HCEC 1CT (cell line): Measurements from ENCODE around the gene NRP2.
A peak's percentile ranks its signal among the peaks of the same experiment; 100 is the strongest.

ENCODE experiments used
- DNase-seq: peaks from one replicate; pipeline ENCODE4 v3.0.0-alpha.2; 2017

NRP2 gene

DNA sequence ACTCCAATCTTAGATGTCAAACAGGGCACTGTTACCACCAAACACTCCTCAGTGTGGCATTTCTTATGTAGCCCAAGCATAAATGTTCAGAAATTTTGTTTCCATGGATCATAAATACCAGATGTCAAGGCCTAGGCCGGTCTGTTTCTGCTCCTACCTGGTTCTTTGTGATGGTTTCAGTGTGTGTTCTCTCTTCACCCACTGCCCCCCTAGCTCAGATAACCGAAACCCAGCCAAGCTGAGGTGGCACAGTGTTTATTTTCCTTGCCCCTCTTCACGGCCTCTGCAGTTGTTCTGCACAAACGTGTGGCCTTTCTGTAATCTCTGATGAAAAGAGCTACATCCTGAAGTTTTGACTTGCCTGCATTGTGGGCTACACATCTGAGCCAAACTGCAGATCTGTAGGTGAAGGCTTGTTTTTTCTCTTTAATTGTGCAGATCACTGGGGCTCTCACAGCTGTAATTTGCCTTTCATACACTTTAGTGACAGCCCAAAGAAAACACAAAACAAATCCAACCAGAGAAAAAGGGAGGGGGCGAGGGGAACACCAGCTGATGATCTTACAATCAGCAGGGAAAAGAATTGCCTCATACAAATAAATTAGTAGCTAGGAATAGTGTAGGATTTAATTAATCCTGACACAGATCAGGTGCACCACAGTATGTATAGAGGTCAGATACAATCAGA lies 99.1 kb downstream of the NRP2 start:
- DNase-seq: no peak

DNA sequence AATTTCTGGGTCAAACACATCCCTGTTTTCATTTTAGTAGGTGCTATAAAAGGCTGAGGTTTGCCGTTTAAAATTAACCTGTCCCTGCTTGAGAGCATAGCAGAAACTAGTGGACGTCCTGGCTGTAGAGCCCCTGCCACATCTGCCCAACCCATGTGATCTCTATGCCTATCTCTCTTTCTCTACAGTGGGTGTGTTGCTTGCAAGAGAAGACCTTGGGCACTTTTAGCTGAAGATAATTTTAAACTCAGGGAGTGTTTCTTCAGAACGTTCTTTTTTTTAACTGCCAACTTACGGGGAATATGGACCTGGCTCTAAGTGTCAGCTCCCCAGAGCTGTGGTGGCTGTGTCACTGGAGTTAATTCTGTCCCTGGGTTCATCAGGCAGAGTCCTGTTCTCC lies 100.6 kb downstream of the NRP2 start:
- no peak for DNase-seq

DNA sequence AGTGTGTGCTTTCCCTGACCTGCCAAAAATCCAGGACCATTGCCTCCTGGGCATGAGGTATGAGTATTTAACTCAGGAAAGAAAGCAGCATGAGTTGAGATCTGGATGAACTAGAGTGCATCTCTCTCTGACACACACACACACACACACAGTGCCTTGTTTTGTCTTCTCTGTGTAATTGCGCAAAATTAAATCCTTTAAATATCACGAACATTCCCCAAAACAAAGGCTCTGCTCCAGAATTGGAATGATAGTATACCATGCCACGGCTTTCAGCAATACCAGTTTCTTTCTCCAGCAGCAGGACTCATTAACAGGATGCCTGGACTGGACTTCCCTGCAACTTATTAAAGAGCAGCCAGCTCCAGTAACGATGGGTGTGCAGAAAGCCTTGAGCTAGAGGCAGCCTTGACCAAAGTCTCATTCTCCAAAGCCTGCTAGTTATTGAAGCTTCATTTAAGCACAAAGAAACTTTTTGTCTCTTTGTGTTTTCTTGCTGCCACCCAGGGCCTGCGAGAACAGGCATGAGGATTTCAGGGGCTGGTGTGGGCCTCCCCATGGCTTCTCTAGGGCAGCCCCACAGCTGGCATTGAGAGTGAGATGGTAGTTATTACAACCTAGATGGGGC lies 101.7 kb downstream of the NRP2 start:
- no peak for DNase-seq

DNA sequence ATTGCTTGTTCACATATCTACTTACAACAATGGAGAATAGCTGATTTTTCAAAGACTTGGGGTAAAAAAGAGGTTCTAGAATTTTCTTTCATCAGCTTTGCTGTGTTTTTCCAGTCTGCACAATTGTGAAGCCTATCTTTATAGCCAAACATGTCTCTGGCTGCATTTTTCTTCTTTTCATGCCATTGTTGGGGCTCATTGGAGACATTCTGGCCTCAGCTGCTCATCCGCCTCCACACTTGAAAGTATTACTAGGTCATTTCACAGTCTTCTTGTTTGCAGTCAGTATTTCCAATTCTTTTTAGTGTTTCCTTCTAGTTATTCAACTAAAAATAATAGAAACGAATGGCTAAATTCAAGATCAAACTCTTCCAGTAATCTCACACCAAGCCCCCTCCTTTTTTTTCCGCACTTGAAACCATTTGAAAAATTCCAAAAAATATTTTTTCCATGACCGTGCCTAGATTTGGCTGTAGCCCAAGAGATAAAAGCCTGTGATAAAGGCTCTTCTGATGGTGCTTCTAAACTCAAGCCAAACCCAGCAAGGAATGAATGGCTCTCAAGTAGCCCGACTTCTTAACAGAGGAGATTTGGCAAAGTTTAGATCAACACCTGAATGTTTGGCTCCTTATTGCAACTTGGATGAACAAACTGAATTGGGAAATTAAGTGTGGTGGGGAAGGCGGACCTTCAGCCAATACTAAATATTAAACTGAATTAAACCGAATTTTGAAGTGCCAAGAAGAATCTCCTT lies 103.4 kb downstream of the NRP2 start:
- DNase-seq: no peak

DNA sequence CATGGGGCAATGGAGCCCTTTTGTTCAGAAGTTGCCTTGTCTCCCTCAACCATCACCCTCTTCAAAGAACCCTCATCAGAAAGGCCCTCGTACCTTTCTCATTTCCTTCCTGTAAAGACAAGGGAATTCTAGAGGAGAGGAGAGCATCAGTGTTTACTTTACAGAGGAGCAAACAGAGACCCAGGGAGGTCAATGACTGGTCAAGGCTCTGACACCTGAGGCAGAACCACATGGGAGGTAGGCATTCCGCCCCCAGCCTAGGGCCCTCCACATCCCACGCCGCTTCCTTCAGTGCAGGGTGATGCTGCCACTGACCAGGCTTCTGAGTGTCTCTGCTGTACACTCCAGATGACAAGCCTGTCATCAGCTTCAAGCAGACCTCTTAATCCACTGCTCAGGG lies 104.7 kb downstream of the NRP2 start:
- DNase-seq: no peak

DNA sequence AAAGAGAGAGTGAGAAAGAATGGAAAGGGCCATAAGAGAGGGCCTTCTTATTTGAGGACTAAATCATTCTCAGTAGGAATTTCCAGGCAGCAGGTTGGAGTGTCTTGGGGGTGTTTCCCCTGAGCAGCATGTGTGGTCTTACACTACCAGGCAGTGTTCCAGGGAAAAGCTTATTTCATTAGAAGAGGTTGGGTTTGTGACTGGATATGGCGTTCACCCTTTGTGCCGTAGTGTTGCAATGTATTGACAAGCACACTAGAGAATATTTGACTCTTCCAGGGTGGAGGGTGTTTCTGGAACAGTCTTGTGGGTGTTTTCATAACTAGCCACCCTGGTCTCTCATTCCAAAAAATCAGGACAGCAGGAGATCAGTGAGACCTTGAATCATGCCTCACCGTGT lies 105.5 kb downstream of the NRP2 start:
- DNase-seq: no peak

DNA sequence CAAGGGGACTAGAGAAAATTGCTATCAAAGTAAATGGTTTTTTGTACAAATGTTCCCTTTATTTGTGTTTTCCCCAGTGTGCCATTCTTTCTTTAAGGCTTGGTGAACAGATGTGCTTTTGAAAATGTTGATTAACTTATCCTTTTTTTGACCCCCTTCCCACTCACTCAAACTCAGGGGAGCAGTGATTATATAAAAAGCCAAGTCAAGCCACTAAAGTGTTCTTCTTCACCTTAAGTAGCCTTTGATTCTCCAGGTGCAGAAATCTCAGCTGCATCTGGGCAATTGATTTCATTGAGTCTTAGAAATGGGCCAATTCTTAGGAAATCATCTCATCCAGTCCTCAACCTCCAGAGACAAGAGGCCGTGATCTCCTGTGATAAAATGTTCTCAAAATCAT lies 107.6 kb downstream of the NRP2 start:
- no peak for DNase-seq

DNA sequence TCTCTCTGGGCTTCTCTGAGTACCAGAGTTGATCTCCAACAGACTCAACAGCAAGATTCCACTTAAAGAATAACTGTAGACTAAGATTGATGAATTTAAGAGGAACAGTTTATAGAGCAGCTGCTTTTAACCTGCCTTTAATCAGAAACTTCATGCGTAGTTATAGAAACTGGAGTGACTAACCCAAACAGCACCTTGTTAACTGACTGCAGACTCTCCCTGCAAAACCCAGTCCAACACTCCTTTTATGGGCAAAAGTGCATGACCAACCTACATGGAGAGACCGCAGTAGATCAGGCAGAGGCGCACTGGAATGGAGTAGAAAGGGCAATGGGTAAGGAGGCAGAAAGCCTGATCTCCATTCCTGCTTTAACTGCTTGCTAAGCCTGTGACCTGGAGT lies 110.6 kb downstream of the NRP2 start:
- no peak for DNase-seq

DNA sequence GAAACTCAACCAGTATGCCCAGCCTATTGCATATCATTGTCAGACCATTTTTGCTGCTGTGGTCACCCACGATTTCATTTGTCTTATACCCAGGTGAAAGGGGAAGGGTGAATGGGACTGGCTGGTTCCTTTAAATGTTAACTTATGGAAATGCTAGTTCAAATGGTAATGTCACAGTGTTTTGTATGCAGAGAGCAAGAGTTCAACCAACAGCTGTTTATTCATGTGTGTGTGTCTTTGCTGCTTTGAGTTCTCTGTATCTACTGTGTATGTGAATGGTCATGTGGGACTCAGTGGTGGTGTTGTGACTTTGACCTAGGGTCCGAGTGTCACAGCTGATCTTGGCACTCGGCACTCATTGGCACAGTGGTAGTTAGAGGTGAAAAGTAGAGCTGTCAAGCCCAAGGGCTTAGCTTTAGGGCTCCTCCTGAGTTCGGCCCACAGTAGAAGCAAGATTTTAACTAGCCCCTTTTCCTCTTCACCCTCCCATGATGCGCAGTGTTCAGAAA lies 114.6 kb downstream of the NRP2 start:
- no peak for DNase-seq

DNA sequence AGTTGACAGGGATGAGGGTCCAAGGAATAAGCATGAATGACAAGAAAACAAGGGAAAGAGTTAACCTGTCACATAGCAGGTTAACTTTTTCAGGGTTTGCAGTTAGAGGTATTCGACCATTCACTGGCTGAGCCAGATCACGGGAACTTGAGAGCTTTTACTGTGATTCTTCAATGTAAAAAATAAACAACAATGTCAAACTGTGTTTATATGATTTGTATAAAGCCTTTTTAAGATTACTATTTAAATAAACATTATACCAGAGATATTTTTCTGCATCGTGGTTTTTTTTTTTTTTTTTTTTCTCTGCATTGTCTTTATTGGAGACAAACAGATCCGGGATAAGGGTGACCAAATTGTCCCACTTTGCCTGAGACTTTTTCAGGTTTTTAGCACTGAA lies 115.6 kb downstream of the NRP2 start:
- no peak for DNase-seq

DNA sequence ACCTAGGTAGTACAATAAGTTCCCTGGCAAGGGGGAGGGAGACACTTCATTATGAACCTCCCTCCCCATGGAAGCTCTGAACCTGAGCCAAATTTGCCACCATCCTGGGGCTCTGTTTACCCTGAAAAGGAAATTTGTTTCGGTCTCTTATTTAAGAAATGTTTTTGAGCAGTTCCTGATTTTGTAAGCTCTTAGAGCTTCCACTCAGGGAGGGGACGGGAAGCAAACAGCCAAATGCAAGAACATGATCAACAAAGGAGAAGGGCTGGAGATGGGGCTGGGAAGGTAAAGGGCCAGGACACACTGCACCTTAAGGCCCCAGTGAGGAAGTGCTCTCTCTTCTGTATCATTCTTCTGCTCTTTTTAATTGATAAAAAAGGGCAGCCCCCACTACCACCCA lies 117.9 kb downstream of the NRP2 start:
- DNase-seq: no peak

DNA sequence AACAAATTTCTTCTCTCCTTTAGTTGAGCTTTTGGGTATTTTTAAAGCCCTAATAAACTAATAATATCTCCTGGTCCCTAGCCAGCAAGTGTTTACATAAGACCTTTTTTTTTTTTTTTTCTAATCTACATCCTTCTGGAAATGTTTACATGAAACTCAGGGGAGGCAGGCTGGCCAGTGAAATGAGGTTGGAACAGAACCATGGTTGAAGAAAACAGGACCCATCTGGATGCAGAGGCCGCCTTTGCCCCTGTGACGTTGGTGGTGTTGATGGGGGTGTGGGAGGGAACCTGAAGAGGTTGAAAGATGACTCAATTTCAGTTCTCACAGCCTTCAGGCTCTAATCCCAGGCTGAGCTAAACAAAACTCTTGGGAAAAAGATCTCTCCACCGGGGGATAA lies 118.5 kb downstream of the NRP2 start:
- peak; percentile 56 for DNase-seq

DNA sequence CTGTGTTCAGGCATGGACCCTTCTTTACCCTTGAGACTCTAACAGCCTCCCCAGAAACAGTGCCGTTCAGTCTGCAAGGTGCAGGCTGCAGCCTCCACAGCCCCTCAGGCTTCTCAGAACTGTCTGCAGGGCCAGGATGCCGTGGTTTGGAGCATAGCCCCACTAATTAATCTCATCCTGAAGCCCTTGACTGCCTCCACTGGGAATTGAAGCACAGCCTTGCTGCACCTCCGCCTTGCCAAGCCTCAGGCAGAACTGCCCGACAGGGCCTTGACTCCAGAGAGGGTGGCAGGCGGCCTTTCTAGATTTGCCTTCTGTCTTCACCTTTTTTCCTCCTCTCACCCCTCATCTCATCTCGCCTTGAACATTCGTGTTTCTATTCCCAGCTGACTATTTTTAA lies 119.8 kb downstream of the NRP2 start:
- DNase-seq: no peak

DNA sequence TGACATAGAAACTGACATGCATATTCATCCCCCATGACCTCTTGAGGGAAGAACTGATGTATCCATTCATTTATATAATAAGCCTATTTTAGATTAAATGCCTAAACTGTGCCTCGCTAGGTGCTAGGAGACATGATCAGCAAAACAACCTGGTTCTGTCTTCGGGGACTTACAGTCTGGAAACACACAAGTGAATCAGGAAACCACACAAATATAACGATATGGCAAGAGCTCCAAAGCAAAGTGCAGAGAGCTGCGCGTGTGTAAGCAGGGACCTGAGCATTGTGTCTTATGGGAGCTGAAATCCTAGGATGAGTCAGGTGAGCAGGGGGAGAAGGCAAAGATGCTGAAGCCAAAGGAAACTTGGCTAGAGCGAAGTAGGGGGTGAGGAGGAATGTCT lies 120.6 kb downstream of the NRP2 start:
- no peak for DNase-seq

DNA sequence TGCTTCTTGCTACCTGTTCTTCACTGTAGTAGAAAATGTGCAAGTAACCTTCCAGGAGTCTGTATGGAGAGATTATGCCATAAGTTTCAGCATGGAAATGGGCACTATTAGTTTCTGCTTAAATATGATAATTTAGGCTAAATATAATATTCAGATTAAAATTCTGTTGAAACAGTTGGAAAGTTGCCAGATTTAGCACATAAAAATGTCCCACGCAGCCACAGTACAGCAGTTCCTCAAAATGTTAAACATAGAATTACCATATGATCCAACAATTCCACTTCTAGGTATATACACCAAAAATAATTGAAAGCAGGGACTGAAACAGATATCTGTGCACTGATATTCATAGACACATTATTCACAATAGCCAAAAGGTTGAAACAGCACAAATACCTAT lies 121.2 kb downstream of the NRP2 start:
- no peak for DNase-seq

DNA sequence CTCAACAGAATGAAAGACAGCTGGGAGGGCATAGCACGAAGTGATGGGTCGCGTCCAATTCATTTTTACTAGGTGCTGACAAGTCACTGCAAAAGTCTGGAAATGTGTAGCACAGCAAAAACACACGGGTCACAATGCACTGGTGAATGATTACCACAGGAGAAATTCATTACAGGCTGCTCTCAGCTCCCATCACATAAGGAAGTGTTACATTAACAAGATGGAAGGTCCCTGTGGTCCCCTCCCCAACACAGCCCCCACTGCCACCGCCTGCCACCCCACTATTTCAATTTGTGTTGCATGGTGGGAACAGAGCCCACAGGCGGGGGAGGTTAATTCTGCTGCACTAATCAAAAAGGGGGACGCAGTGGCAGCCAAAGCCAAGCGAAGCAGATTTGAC lies 122.8 kb downstream of the NRP2 start:
- no peak for DNase-seq

DNA sequence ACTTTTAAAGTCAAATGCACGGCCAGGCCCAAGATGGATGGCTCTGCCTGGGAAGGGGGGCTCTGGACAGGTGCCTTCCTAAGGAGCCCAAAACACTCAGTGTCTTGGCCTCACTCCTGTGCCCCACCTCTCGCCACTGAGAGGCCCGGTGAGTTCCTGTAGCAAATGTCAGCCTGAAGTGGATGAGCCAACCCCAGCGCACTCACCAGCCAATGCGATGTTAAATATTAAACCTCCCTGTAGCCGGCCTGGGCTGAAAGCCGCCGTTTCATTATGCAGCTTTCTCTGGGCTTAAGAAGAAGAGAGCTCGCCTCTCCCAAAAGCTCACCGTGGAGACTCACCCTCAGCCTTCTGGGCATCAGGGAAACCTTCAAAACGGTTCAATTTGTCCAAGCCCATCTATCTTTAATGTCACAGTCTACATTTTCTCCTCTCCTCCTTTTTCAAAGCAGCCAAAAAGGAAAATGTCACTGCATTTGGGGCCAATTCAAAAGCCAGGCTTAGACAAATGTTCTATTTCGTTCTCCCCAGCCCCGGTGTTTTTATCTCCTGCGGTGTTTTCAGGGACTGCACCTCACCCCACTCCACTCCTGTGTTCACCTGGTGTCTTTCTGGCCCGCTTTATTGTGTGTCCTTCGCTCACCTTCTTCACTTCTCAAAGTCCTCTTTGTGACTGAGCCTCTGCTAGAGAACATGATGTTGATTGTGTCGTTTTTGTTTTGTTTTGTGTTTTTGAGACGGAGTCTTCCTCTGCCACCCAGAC lies 124.0 kb downstream of the NRP2 start:
- DNase-seq: no peak

DNA sequence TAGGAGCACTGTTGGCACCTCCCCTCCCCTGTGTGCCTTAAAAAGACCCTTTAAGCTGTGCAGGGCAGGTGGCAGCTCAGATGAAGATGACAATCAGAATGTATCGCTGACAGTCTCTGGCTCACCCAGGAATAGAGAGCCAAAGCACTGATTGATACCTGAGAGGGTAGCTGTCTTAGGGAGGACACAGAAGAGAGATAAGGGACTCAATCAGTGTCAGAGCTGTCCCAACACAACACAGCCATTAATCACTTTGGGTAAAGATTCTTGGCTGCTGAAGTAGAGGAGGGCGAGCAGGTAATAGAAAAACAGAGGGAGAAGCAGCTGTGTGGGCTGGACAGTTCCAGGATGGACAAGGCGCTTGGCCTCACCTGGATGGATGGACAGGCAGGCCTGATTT lies 124.9 kb downstream of the NRP2 start:
- no peak for DNase-seq

DNA sequence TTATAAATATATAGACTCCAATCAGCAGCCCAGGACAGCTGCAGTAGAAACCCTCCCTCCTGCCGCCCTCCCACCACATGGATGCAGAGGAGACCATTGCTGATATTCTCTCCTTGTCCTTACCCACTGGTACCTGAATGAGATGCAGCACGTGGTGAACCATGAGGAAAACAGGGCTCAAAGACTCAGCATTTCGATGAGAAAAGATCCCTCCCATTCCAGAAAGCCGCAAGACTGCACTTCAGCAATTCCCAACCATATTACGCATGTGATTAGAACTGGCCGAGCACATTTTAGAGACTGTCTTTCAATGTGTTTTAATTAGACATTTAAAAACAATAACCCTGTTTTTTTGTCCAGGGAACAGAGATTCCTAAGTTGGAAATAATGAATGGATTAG lies 125.5 kb downstream of the NRP2 start:
- no peak for DNase-seq

DNA sequence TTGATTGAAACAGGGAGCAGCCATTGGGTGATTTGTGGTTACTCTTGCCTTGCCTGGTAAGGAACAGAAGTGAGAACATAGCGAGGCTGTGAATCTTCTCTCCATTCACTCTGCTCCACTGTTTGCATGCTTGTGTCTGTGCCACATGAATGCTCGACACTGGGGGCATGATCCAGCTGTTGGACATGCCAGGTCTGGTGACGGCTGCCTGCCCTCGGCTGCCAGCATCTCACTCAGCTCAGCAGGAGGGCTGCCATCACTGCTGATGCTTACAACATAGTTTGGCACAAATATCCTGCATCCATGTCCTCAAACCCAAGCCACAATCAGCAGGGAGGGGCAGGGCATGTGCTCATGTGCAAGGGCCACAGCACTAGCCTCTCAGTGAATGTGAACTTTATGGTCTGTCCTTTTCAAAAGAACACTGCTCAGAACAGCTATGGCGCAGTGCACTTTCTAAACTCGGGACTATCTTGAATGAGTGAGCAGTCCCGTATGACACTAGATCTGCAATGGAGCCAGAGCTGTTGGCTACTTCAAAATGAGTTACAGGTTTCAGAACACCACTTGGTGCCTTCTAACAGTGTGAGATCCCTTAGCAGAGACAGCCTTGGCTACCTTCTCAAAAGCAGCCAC lies 126.3 kb downstream of the NRP2 start:
- DNase-seq: no peak

DNA sequence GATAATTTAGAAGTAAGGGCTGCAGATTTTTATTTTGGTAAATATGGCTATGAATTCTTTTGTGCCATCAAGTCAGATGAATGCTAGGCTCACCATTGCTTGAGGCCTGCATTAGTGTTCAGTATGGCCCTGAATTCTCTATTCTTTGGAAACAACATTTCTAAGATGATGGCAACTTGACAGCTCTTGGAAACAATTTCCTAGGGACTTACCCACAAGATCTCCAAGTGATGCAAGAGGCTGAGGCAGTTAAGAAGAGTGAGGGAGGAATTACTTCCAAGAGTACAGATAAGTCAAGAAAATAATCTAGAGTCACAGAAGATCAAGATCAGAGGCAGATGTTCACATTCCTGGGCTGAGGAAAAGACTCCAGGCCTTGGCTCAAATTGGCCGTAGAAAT lies 129.1 kb downstream of the NRP2 start:
- no peak for DNase-seq

DNA sequence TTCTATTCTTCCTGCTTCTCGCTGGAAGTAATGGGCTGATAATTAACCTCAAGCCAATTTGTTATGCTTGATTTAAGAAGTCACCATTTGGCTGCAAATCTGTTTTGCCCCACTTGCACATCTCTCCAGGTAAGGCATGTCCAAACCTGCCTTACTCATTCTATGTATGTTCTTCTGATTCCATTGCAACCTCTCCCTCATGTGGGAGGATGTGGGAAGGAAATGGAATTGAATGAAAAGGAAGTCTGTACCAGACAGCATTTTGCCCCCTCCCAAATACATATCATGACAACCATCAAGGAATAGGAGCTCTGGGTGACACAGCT lies 131.7 kb downstream of the NRP2 start:
- no peak for DNase-seq

DNA sequence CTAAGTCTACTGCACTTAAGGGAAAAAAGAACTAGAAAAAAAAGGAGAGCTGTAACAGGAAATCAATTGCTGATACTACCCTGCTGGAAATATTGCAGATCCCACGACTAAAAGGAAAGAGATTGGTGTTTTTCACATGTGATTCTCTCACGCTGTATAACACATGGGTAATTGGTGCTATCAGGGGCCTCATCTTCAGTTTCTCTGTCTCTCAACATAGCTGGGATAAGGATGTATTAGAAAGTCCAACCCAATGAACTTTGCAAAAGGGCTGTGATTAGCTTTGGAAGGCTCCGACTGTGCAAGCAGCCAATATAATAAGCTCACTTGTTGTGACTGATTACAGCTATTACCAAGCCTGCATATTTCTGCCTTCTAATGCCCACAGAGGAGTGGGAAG lies 133.4 kb downstream of the NRP2 start:
- DNase-seq: no peak
